Raji (cell line): ENCODE results near the gene ICE1.

Experiments
- POLR2A ChIP-seq: IDR thresholded peaks from 2 replicates; pipeline ENCODE4 v1.6.1; 2011; ENCODE audit warnings: low read depth, low read length, control low read depth; ENCODE audit not compliant: insufficient read depth

Gene ICE1

GRCh38 chr5:5398071-5398470, 24.4 kb upstream of the ICE1 start:
- no peak for TF ChIP-seq POLR2A

- no peak for TF ChIP-seq POLR2A
Measured at GRCh38 chr5:5401095-5401494, 21.4 kb upstream of the ICE1 start.

GRCh38 chr5:5403741-5404140, 18.7 kb upstream of the ICE1 start:
- TF ChIP-seq POLR2A: no peak

GRCh38 chr5:5404381-5404780, 18.1 kb upstream of the ICE1 start:
- no peak for TF ChIP-seq POLR2A

GRCh38 chr5:5405441-5405840, 17.0 kb upstream of the ICE1 start:
- no peak for TF ChIP-seq POLR2A

DNA sequence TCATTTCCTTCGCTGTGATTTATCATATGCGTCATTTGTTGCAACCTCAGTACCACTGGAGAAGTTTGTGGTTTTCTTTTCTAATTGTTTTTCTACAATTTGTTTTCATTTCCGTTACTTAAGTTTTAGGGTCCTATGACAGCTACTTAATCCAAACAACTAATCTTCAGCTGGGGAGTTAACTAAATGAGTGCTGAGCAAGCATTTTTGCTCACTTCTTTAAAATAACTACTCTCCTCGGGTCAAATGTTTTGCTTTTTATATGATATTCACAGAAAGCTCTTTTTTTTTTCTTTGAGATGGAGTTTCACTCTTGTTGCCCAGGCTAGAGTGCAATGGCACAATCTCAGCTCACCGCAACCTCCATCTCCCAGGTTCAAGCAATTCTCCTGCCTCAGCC, 14.6 kb upstream of the ICE1 start:
- no peak for TF ChIP-seq POLR2A

GRCh38 chr5:5409151-5409810, 13.2 kb upstream of the ICE1 start:
- no peak for TF ChIP-seq POLR2A

DNA sequence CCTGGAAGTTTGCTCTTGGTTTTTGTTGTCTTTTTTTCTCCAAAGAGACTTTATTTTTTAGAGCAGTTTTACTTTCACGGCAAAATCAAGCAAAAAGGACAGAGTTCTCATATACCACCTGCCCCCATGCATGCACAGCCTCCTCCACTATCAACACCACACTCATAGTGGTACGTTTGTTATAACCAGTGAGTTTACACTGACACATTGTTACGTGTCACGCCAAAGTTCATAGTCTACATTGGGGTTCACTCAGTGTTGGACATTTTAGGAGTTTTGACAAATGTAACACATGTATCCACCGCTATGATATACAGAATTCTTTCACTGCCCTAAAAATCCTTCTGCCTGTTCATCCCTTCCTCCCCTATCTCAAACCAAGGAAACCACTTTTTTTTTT, 7.5 kb upstream of the ICE1 start:
- TF ChIP-seq POLR2A: no peak

DNA sequence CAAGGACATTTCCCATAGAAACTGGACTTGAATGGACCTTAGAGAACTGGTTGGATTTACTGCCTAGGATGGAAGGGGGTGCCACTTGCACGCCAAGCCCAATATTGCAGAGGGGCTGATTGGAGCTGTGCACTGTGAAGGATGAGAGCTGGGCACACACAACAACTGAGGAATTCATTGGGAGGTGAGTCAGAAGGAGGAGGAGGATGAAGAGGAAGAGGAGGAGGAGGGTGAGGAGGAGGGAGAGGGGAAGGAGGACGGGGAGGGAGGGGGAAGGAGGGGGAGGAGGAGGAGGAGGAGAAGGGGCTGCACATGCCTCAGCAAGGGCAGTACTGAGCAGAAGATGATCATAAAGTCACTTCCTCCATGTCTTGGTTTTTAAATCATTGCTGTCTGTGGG, 5.7 kb upstream of the ICE1 start:
- TF ChIP-seq POLR2A: no peak

GRCh38 chr5:5418006-5418405, 4.5 kb upstream of the ICE1 start:
- no peak for TF ChIP-seq POLR2A

GRCh38 chr5:5418764-5419163, 3.7 kb upstream of the ICE1 start:
- no peak for TF ChIP-seq POLR2A

- no peak for TF ChIP-seq POLR2A
Measured at GRCh38 chr5:5419291-5420210, 2.9 kb upstream of the ICE1 start.

DNA sequence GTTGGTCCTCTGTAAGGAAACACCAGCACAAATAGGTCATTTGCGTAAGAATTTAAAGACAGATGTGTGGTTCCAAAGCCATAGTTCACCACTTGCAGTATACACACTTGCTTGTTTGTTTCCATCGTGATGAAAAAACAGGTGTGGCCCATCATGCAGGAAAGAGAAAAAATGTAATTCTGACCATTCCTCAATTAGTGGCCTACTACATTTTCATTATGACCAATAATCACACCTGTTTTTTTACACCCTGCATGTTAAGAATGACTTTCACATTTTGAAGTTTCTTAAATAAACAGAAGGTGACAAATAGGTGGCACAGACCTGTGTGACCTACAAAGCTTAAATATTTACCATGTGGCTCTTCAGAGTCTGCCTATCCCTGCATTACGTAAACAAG, 2.2 kb upstream of the ICE1 start:
- TF ChIP-seq POLR2A: no peak

GRCh38 chr5:5421149-5421960, 1.1 kb upstream of the ICE1 start:
- no peak for TF ChIP-seq POLR2A

GRCh38 chr5:5422819-5423515, 490 bp downstream of the ICE1 start:
- no peak for TF ChIP-seq POLR2A

- no peak for TF ChIP-seq POLR2A
Measured at GRCh38 chr5:5423586-5423985, 1.1 kb downstream of the ICE1 start.

- TF ChIP-seq POLR2A: no peak
Measured at GRCh38 chr5:5424736-5425135, 2.3 kb downstream of the ICE1 start.
